CD14-positive monocyte (primary cell): ENCODE results near the gene AATK. TPM values are rescaled to one million over a fixed set of nuclear protein-coding genes. Genes with fewer than 3 reads are reported as not detected.
A peak's percentile ranks its signal among the peaks of the same experiment; 100 is the strongest.

Experiments
- DNase-seq, 3 donors: peaks; one replicate each; pipeline ENCODE4 v3.0.0-alpha.2; 2011 to 2022
- H2AFZ ChIP-seq: 2 replicates; pipeline ENCODE4 v1.6.0; 2012; ENCODE audit warnings: mild to moderate bottlenecking, low read depth, low read length, inconsistent platforms; ENCODE audit not compliant: insufficient read depth, poor library complexity, severe bottlenecking
- H3K27ac ChIP-seq, 2 donors: 1 replicate in 1 of 2; 2 replicates in 1 of 2; pipeline ENCODE4 v1.5.1; 2012 to 2013; ENCODE audit warnings: low read length in 2 of 2, control low read depth in 1 of 2, inconsistent platforms in 1 of 2, low read depth in 1 of 2, mild to moderate bottlenecking in 1 of 2
- H3K27me3 ChIP-seq, 2 donors: one replicate each; pipeline versions ENCODE4 v1.6.0 to v1.6.1; 2011 to 2013; ENCODE audit warnings: low read length in 2 of 2; ENCODE audit not compliant: control insufficient read depth in 2 of 2, insufficient read depth in 2 of 2
- H3K36me3 ChIP-seq, 2 donors: replicated peaks in 1 of 2; 1 replicate in 1 of 2; 2 replicates in 1 of 2; pipeline versions ENCODE4 v1.5.1 to v1.6.1; 2012 to 2013; ENCODE audit warnings: low read length in 2 of 2, control low read depth in 1 of 2, inconsistent platforms in 1 of 2, mild to moderate bottlenecking in 1 of 2; ENCODE audit not compliant: insufficient read depth in 2 of 2, control insufficient read depth in 1 of 2
- H3K4me1 ChIP-seq, 2 donors: 1 replicate in 1 of 2; 2 replicates in 1 of 2; pipeline versions ENCODE4 v1.5.1 to v1.6.1; 2012 to 2013; ENCODE audit warnings: low read length in 2 of 2, control low read depth in 1 of 2, inconsistent platforms in 1 of 2, mild to moderate bottlenecking in 1 of 2, moderate library complexity in 1 of 2; ENCODE audit not compliant: insufficient read depth in 2 of 2, control insufficient read depth in 1 of 2
- H3K4me2 ChIP-seq: replicated peaks from 2 replicates; pipeline ENCODE3; 2012; ENCODE audit warnings: low read length, moderate library complexity, mild to moderate bottlenecking; ENCODE audit not compliant: poor library complexity, severe bottlenecking; ENCODE audit errors: extremely low read depth
- H3K4me3 ChIP-seq, 3 experiments: fragments of 200-600 bp in 1 of 3; sonication (generic) in 1 of 3; replicated peaks in 1 of 3; 1 replicate in 2 of 3; 2 replicates in 1 of 3; pipeline ENCODE4 v1.5.1; 2011 to 2013; ENCODE audit warnings: low read length in 3 of 3, mild to moderate bottlenecking in 3 of 3, control low read depth in 2 of 3, low read depth in 2 of 3, inconsistent platforms in 1 of 3, moderate library complexity in 1 of 3
- H3K79me2 ChIP-seq: 2 replicates; pipeline ENCODE4 v1.6.0; 2012; ENCODE audit warnings: mild to moderate bottlenecking, control low read depth, inconsistent platforms, low read length, moderate library complexity; ENCODE audit not compliant: insufficient read depth
- H3K9ac ChIP-seq: 2 replicates; pipeline ENCODE4 v1.6.0; 2017; ENCODE audit warnings: low read length, mild to moderate bottlenecking; ENCODE audit not compliant: insufficient read depth, poor library complexity, severe bottlenecking
- H3K9me3 ChIP-seq, 2 donors: replicated peaks in 1 of 2; 1 replicate in 1 of 2; 2 replicates in 1 of 2; pipeline versions ENCODE4 v1.5.1 to v1.6.1; 2012 to 2013; ENCODE audit warnings: low read length in 2 of 2, control low read depth in 1 of 2; ENCODE audit not compliant: control insufficient read depth in 1 of 2, insufficient read depth in 1 of 2
- H4K20me1 ChIP-seq: 2 replicates; pipeline ENCODE4 v1.6.0; 2012; ENCODE audit warnings: mild to moderate bottlenecking, low read length, control low read depth, moderate library complexity; ENCODE audit not compliant: insufficient read depth
- H3K27ac Mint-ChIP-seq, 7 donors: one replicate each; pipeline ENCODE4 v1.8.0; 2020; ENCODE audit warnings: mild to moderate bottlenecking in 7 of 7, mixed read lengths in 7 of 7, moderate library complexity in 6 of 7, inconsistent platforms in 2 of 7
- H3K27me3 Mint-ChIP-seq, 3 donors: one replicate each; pipeline ENCODE4 v1.8.0; 2021 to 2022; ENCODE audit warnings: low read depth in 3 of 3, mild to moderate bottlenecking in 3 of 3, mixed read lengths in 3 of 3, moderate library complexity in 3 of 3, inconsistent platforms in 1 of 3
- H3K36me3 Mint-ChIP-seq, 2 donors: one replicate each; pipeline ENCODE4 v1.8.0; 2020; ENCODE audit warnings: mixed read lengths in 2 of 2, inconsistent platforms in 1 of 2, mild to moderate bottlenecking in 1 of 2
- H3K4me1 Mint-ChIP-seq: one replicate; pipeline ENCODE4 v1.8.0; 2020; ENCODE audit warnings: mild to moderate bottlenecking, mixed read lengths
- H3K4me3 Mint-ChIP-seq, 2 donors: one replicate each; pipeline ENCODE4 v1.8.0; 2020; ENCODE audit warnings: mild to moderate bottlenecking in 2 of 2, mixed read lengths in 2 of 2, moderate library complexity in 1 of 2
- H3K9me3 Mint-ChIP-seq, 7 donors: one replicate each; pipeline ENCODE4 v1.8.0; 2020 to 2022; ENCODE audit warnings: mixed read lengths in 7 of 7, mild to moderate bottlenecking in 6 of 7, moderate library complexity in 6 of 7, inconsistent platforms in 2 of 7
- WGBS: methylation state at CpG from one replicate; pipeline ENCODE4 v1.1.5; 2013; ENCODE audit warnings: missing lambda C conversion rate; ENCODE audit not compliant: insufficient coverage; 5-methylcytosine and 5-hydroxymethylcytosine counted together
- intact Hi-C, 2 donors: fragments of 100-400 bp; cut with micrococcal nuclease; formaldehyde crosslinking; loops; one replicate each; pipeline versions ENCODE4 v1.15.0 to v1.15.1; 2023
- polyA plus RNA-seq, 3 donors: library from polyadenylated mRNA; depleted of rRNA in 1 of 3; unstranded in 2 of 3; stranded (reverse) in 1 of 3; fragments of 300-500 nt in 2 of 3; fragments of >200 nt in 1 of 3; fragmentation: Illumina TruSeq in 2 of 3; gene quantifications; 1 replicate in 2 of 3; 2 replicates in 1 of 3; pipeline ENCODE4 v1.2.3, GENCODE V29; 2012 to 2021
- TF ChIP-seq, protein P1 (sequence below): fragments of 200-600 bp; IDR thresholded peaks from one replicate; pipeline ENCODE4 v1.8.0; 2022; ENCODE audit warnings: antibody characterized with exemption, mild to moderate bottlenecking

The AATK gene
- polyA plus RNA-seq, 3 donors, result 0.93 to 15.3 (median 2.0) TPM

- no peak for DNase-seq
- peaks cover 21% of the 10 kb centered on the region for H4K20me1 ChIP-seq
- H3K9me3 Mint-ChIP-seq, result no peaks in the 10 kb centered on the region
- intact Hi-C loops, result no loop called here
- no peak overlapping the region for H3K4me3 Mint-ChIP-seq
- H3K9me3 ChIP-seq, result no peaks in the 10 kb centered on the region
- no peak overlapping the region for H3K4me3 ChIP-seq
- peaks cover 7 to 9% of the 10 kb centered on the region in 2 donors for H3K36me3 Mint-ChIP-seq
- H2AFZ ChIP-seq, result no peak overlapping the region
- no peaks in the 10 kb centered on the region for H3K27me3 ChIP-seq
- H3K27ac ChIP-seq, result no peak overlapping the region
- 90% methylated on average over 10 of the region's 21 CpGs for WGBS
- H3K4me1 Mint-ChIP-seq, result no peaks in the 10 kb centered on the region
- TF ChIP-seq, protein P1, sequence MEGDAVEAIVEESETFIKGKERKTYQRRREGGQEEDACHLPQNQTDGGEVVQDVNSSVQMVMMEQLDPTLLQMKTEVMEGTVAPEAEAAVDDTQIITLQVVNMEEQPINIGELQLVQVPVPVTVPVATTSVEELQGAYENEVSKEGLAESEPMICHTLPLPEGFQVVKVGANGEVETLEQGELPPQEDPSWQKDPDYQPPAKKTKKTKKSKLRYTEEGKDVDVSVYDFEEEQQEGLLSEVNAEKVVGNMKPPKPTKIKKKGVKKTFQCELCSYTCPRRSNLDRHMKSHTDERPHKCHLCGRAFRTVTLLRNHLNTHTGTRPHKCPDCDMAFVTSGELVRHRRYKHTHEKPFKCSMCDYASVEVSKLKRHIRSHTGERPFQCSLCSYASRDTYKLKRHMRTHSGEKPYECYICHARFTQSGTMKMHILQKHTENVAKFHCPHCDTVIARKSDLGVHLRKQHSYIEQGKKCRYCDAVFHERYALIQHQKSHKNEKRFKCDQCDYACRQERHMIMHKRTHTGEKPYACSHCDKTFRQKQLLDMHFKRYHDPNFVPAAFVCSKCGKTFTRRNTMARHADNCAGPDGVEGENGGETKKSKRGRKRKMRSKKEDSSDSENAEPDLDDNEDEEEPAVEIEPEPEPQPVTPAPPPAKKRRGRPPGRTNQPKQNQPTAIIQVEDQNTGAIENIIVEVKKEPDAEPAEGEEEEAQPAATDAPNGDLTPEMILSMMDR, result no peak
- peaks cover 5 to 18% of the 10 kb centered on the region in 2 donors for H3K36me3 ChIP-seq
- H3K4me2 ChIP-seq, result no peak overlapping the region
- no peaks in the 10 kb centered on the region for H3K79me2 ChIP-seq
- no peaks in the 10 kb centered on the region for H3K27me3 Mint-ChIP-seq
- H3K4me1 ChIP-seq, result no peaks in the 10 kb centered on the region
- H3K27ac Mint-ChIP-seq, result no peak overlapping the region
- H3K9ac ChIP-seq, result no peak overlapping the region
Observed at GRCh38 chr17:81113158-81113724, 52.8 kb downstream of the AATK start.

GRCh38 chr17:81112450-81112849 is 53.6 kb downstream of the AATK start:
- H3K27ac ChIP-seq, result no peak overlapping the region
- no peaks in the 10 kb centered on the region for H3K27me3 ChIP-seq
- peaks cover 5 to 10% of the 10 kb centered on the region in 2 donors for H3K36me3 ChIP-seq
- no peak overlapping the region for H3K9ac ChIP-seq
- no peak overlapping the region for H2AFZ ChIP-seq
- peaks cover 7% of the 10 kb centered on the region in 2 donors for H3K36me3 Mint-ChIP-seq
- DNase-seq, result no peak
- WGBS, result 97% methylated on average over 22 of the region's 23 CpGs
- peaks cover 13% of the 10 kb centered on the region for H4K20me1 ChIP-seq
- TF ChIP-seq, protein P1, result no peak
- no peaks in the 10 kb centered on the region for H3K9me3 Mint-ChIP-seq
- H3K4me1 ChIP-seq, result no peaks in the 10 kb centered on the region
- H3K27ac Mint-ChIP-seq, result peak overlapping the region in 1 of 7 donors; percentile 48
- no peak overlapping the region for H3K4me2 ChIP-seq
- H3K27me3 Mint-ChIP-seq, result peaks cover 0 to 1% (median 0%) of the 10 kb centered on the region in 3 donors
- no peak overlapping the region for H3K4me3 Mint-ChIP-seq
- no peaks in the 10 kb centered on the region for H3K9me3 ChIP-seq
- no peaks in the 10 kb centered on the region for H3K79me2 ChIP-seq
- no peaks in the 10 kb centered on the region for H3K4me1 Mint-ChIP-seq
- no peak overlapping the region for H3K4me3 ChIP-seq
- intact Hi-C loops, result no loop called here
